Stomach (tissue), 4 donors: Measurements from ENCODE around the gene PHRF1.

Experiments
- EP300 ChIP-seq: sonication (generic); formaldehyde crosslinking; IDR thresholded peaks from one replicate; pipeline ENCODE4 v1.6.1; 2017; ENCODE audit warnings: antibody characterized with exemption
- POLR2A ChIP-seq, 4 donors: fragments of 450-650 bp; IDR thresholded peaks; one replicate each; pipeline ENCODE4 v1.6.1; 2016; ENCODE audit warnings: antibody characterized with exemption in 4 of 4, control low read depth in 2 of 4, mild to moderate bottlenecking in 1 of 4, moderate library complexity in 1 of 4
- POLR2AphosphoS5 ChIP-seq, 3 donors: sonication (generic); formaldehyde crosslinking; IDR thresholded peaks; one replicate each; pipeline ENCODE4 v1.6.1; 2016; ENCODE audit warnings: antibody characterized with exemption in 3 of 3
- TF ChIP-seq, protein P1 (sequence below), 7 experiments: fragments of 450-650 bp in 4 of 7; fragments of 200-600 bp in 3 of 7; sonication (generic) in 3 of 7; IDR thresholded peaks; one replicate each; pipeline ENCODE4 v1.5.1; 2016 to 2019; ENCODE audit warnings: antibody characterized with exemption in 7 of 7, control low read depth in 2 of 7, mild to moderate bottlenecking in 1 of 7

DNA sequence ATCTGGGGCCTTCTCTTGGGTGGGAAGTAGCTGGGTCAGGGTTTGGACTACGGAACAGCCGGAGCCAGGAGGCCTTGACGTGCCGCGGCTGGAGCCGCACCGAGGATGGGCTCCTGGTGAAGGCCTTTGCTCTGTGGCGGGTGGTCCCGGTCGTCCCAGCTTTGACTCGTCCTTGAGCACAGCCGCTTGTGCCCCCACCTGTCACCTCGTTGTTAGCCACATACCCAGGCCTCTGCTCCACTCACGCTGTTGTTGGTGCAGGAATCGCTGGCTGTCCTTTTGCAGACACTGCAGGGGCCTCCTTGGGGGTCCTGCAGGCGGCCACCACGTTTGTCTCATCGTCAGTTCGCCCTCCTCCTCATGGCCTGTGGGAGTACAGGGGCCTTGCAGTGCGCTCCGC, 17.1 kb downstream of the PHRF1 start:
- TF ChIP-seq, protein P1, sequence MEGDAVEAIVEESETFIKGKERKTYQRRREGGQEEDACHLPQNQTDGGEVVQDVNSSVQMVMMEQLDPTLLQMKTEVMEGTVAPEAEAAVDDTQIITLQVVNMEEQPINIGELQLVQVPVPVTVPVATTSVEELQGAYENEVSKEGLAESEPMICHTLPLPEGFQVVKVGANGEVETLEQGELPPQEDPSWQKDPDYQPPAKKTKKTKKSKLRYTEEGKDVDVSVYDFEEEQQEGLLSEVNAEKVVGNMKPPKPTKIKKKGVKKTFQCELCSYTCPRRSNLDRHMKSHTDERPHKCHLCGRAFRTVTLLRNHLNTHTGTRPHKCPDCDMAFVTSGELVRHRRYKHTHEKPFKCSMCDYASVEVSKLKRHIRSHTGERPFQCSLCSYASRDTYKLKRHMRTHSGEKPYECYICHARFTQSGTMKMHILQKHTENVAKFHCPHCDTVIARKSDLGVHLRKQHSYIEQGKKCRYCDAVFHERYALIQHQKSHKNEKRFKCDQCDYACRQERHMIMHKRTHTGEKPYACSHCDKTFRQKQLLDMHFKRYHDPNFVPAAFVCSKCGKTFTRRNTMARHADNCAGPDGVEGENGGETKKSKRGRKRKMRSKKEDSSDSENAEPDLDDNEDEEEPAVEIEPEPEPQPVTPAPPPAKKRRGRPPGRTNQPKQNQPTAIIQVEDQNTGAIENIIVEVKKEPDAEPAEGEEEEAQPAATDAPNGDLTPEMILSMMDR (IDR thresholded peaks at IDR 0.05) = no peak
- TF ChIP-seq POLR2AphosphoS5 (IDR thresholded peaks at IDR 0.05) (no peak), POLR2A (IDR thresholded peaks at IDR 0.05) (no peak), EP300 (no peak)
